MM.1S (cell line): ENCODE measurements around the gene PKP4.

Source experiments
- DNase-seq: peaks from one replicate; pipeline ENCODE4 v3.0.0-alpha.2; 2015
- H2AFZ ChIP-seq: fragments of 300-600 bp; sonication (generic); 2 replicates; pipeline ENCODE4 v1.6.0; 2016; ENCODE audit warnings: antibody characterized with exemption, low read length
- H3F3A ChIP-seq: fragments of 300-600 bp; sonication (generic); 2 replicates; pipeline ENCODE4 v1.6.1; 2016; ENCODE audit warnings: mild to moderate bottlenecking, antibody characterized with exemption, low read length, moderate library complexity, mixed read lengths; ENCODE audit not compliant: insufficient read depth
- H3K27ac ChIP-seq: fragments of 300-600 bp; sonication (generic); 2 replicates; pipeline ENCODE4 v1.5.1; 2016; ENCODE audit warnings: mild to moderate bottlenecking, low read length
- H3K27me3 ChIP-seq: fragments of 300-600 bp; sonication (generic); replicated peaks from 2 replicates; pipeline ENCODE4 v1.6.0; 2016; ENCODE audit warnings: low read length; ENCODE audit not compliant: insufficient read depth
- H3K36me3 ChIP-seq: fragments of 300-600 bp; sonication (generic); replicated peaks from 2 replicates; pipeline ENCODE4 v1.6.1; 2016; ENCODE audit warnings: mild to moderate bottlenecking, low read length, mixed read lengths; ENCODE audit not compliant: insufficient read depth
- H3K4me1 ChIP-seq: fragments of 300-600 bp; sonication (generic); 2 replicates; pipeline ENCODE4 v1.6.1; 2016; ENCODE audit warnings: low read length, mixed read lengths
- H3K4me2 ChIP-seq: fragments of 300-600 bp; sonication (generic); 2 replicates; pipeline ENCODE4 v1.6.0; 2016; ENCODE audit warnings: low read depth, low read length
- H3K4me3 ChIP-seq: fragments of 300-600 bp; sonication (generic); 2 replicates; pipeline ENCODE4 v1.5.1; 2016; ENCODE audit warnings: low read length, mixed read lengths
- H3K79me2 ChIP-seq: fragments of 300-600 bp; sonication (generic); 2 replicates; pipeline ENCODE4 v1.6.1; 2016; ENCODE audit warnings: mixed run types, low read length, mixed read lengths
- H3K9ac ChIP-seq: fragments of 300-600 bp; sonication (generic); 2 replicates; pipeline ENCODE4 v1.6.1; 2016; ENCODE audit warnings: low read length, mixed read lengths
- H3K9me2 ChIP-seq: fragments of 300-600 bp; sonication (generic); replicated peaks from 2 replicates; pipeline ENCODE4 v1.6.1; 2016; ENCODE audit warnings: mild to moderate bottlenecking, low read length, mixed read lengths; ENCODE audit not compliant: insufficient read depth
- H3K9me3 ChIP-seq: fragments of 300-600 bp; sonication (generic); replicated peaks from 2 replicates; pipeline ENCODE4 v1.6.1; 2016; ENCODE audit warnings: mild to moderate bottlenecking, low read length, mixed read lengths; ENCODE audit not compliant: insufficient read depth
- H4K20me1 ChIP-seq: fragments of 300-600 bp; sonication (generic); 2 replicates; pipeline ENCODE4 v1.6.1; 2016; ENCODE audit warnings: mild to moderate bottlenecking, low read length, moderate library complexity, mixed read lengths; ENCODE audit not compliant: insufficient read depth
- CTCF ChIP-seq: fragments of 300-600 bp; sonication (generic); IDR thresholded peaks from 2 replicates; pipeline ENCODE4 v1.5.1; 2016; ENCODE audit warnings: antibody characterized with exemption, low read length, mixed read lengths
- EZH2 ChIP-seq: fragments of 300-600 bp; sonication (generic); optimal IDR thresholded peaks from 2 replicates; pipeline ENCODE3; 2017; ENCODE audit warnings: low read depth, mild to moderate bottlenecking, antibody characterized with exemption, low read length, mixed read lengths
- EZH2phosphoT487 ChIP-seq: fragments of 300-600 bp; sonication (generic); IDR thresholded peaks from 2 replicates; pipeline ENCODE4 v1.6.1; 2018; ENCODE audit warnings: antibody characterized with exemption, low read length

The PKP4 gene

GRCh38 chr2:158618891-158619490, 162.2 kb downstream of the PKP4 start:
- Histone ChIP-seq H3K9me2 (no peaks in the 10 kb centered on the region), H2AFZ (no peak overlapping the region), H3K9ac (no peak overlapping the region), H3K4me2 (no peak overlapping the region), H3K9me3 (no peaks in the 10 kb centered on the region), H4K20me1 (no peaks in the 10 kb centered on the region), H3K4me1 (peaks cover 10% of the 10 kb centered on the region), H3K27me3 (no peaks in the 10 kb centered on the region), H3K27ac (0 out of 2 replicates have a peak overlapping the region, but pooled peaks have one; percentile 4), H3K79me2 (no peaks in the 10 kb centered on the region), H3F3A (no peaks in the 10 kb centered on the region), H3K36me3 (no peaks in the 10 kb centered on the region), H3K4me3 (no peak overlapping the region)
- DNase-seq: no peak
- no peak for TF ChIP-seq EZH2phosphoT487
- TF ChIP-seq EZH2: no peak
- no peak for TF ChIP-seq CTCF

DNA sequence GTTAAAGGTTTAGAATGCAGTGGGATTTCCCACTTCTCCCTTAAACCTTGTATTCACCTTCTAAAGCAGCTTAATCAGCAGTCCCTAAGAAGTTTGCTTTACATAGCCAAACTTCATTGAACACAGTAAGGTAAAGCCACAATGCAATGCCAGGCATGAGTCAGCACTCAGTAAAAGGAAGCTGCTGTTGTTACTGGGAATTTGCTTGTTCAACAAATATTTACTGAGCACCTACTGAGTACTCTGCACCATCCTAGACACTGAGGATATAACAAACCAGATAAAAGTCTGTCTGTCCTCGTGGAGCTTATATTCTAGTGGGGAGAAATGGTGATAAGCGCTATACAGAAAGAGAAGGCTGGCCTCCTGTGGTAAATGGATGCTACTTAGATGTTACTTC, 162.7 kb downstream of the PKP4 start:
- H3K9me2 ChIP-seq: no peaks in the 10 kb centered on the region
- 0 out of 2 replicates have a peak overlapping the region, but pooled peaks have one; percentile 4 for H3K27ac ChIP-seq
- H3K36me3 ChIP-seq: no peaks in the 10 kb centered on the region
- no peaks in the 10 kb centered on the region for H3K27me3 ChIP-seq
- no peak overlapping the region for H3K4me3 ChIP-seq
- H3K4me1 ChIP-seq: peaks cover 10% of the 10 kb centered on the region
- H4K20me1 ChIP-seq: no peaks in the 10 kb centered on the region
- H3K4me2 ChIP-seq: no peak overlapping the region
- TF ChIP-seq EZH2phosphoT487 (no peak), EZH2 (no peak), CTCF (no peak)
- H3K9ac ChIP-seq: no peak overlapping the region
- peak; percentile 14 for DNase-seq
- no peaks in the 10 kb centered on the region for H3K79me2 ChIP-seq
- H2AFZ ChIP-seq: no peak overlapping the region
- no peaks in the 10 kb centered on the region for H3F3A ChIP-seq
- H3K9me3 ChIP-seq: no peaks in the 10 kb centered on the region

DNA sequence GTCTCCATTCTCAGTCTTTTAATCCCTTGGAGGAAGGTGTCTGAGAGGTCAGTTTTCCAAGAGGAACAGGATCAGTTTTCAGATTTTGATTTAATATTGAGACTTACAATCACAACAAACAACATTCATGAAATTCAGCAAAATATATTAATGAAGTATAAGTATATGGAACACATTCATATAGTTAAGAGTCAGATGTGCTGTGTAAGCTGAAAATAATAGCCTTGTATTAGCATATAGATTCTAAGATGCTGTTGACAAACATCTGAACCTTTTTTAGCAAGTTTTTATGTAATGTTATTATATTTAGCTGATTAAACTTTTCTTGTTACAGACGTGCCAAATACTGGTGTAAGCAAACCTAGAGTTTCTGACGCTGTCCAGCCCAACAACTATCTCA, 163.9 kb downstream of the PKP4 start:
- no peak overlapping the region for H3K4me3 ChIP-seq
- peaks cover 10% of the 10 kb centered on the region for H3K4me1 ChIP-seq
- H2AFZ ChIP-seq: no peak overlapping the region
- H3K9me3 ChIP-seq: no peaks in the 10 kb centered on the region
- no peaks in the 10 kb centered on the region for H3K9me2 ChIP-seq
- H3K27ac ChIP-seq: no peak overlapping the region
- H3F3A ChIP-seq: no peaks in the 10 kb centered on the region
- H3K27me3 ChIP-seq: no peaks in the 10 kb centered on the region
- H4K20me1 ChIP-seq: no peaks in the 10 kb centered on the region
- no peak overlapping the region for H3K9ac ChIP-seq
- DNase-seq: no peak
- H3K36me3 ChIP-seq: no peaks in the 10 kb centered on the region
- no peak overlapping the region for H3K4me2 ChIP-seq
- H3K79me2 ChIP-seq: no peaks in the 10 kb centered on the region
- TF ChIP-seq EZH2phosphoT487 (no peak), EZH2 (no peak), CTCF (no peak)
